OCI-LY1 (cell line): ENCODE data around the gene CEBPG.

ENCODE experiments used
- H2AFZ ChIP-seq: fragments of 200-600 bp; sonication (generic), shearing (Covaris generic); 2 replicates; pipeline ENCODE4 v1.6.0; 2014; ENCODE audit warnings: antibody characterized with exemption, mild to moderate bottlenecking, low read length
- H3F3A ChIP-seq: fragments of 200-600 bp; sonication (generic), shearing (Covaris generic); 2 replicates; pipeline ENCODE4 v1.6.0; 2014; ENCODE audit warnings: mild to moderate bottlenecking, antibody characterized with exemption, low read length, moderate library complexity; ENCODE audit not compliant: insufficient read depth
- H3K27ac ChIP-seq: fragments of 200-600 bp; sonication (generic); 2 replicates; pipeline ENCODE4 v1.5.1; 2014; ENCODE audit warnings: low read length, mixed run types, mild to moderate bottlenecking, low read depth; ENCODE audit not compliant: poor library complexity, severe bottlenecking
- H3K27me3 ChIP-seq: fragments of 200-600 bp; sonication (generic); 2 replicates; pipeline ENCODE4 v1.6.0; 2014; ENCODE audit warnings: antibody characterized with exemption, mild to moderate bottlenecking, low read length, moderate library complexity; ENCODE audit not compliant: insufficient read depth
- H3K36me3 ChIP-seq: fragments of 200-600 bp; sonication (generic); 2 replicates; pipeline ENCODE4 v1.6.1; 2014; ENCODE audit warnings: mild to moderate bottlenecking, antibody characterized with exemption, low read length, moderate library complexity, mixed read lengths; ENCODE audit not compliant: insufficient read depth
- H3K4me1 ChIP-seq: fragments of 200-600 bp; sonication (generic); 2 replicates; pipeline ENCODE4 v1.5.1; 2014; ENCODE audit warnings: mild to moderate bottlenecking, low read length, moderate library complexity; ENCODE audit not compliant: insufficient read depth, severe bottlenecking
- H3K4me2 ChIP-seq: fragments of 200-600 bp; sonication (generic), shearing (Covaris generic); 2 replicates; pipeline ENCODE4 v1.6.1; 2014; ENCODE audit warnings: low read length
- H3K4me3 ChIP-seq: fragments of 200-600 bp; sonication (generic); 2 replicates; pipeline ENCODE4 v1.5.1; 2014; ENCODE audit warnings: low read length, low read depth, mild to moderate bottlenecking, mixed read lengths; ENCODE audit not compliant: poor library complexity, severe bottlenecking
- H3K79me2 ChIP-seq: fragments of 200-600 bp; shearing (Covaris generic); 2 replicates; pipeline ENCODE4 v1.6.1; 2016; ENCODE audit warnings: mixed run types, low read length, mixed read lengths; ENCODE audit not compliant: insufficient read depth
- H3K9ac ChIP-seq: fragments of 200-600 bp; sonication (generic), shearing (Covaris generic); 2 replicates; pipeline ENCODE4 v1.6.1; 2014; ENCODE audit warnings: mild to moderate bottlenecking, low read length, mixed read lengths
- H3K9me2 ChIP-seq: fragments of 200-600 bp; sonication (generic), shearing (Covaris generic); 2 replicates; pipeline ENCODE4 v1.6.1; 2014; ENCODE audit warnings: low read depth, mild to moderate bottlenecking, low read length, mixed read lengths
- H3K9me3 ChIP-seq: fragments of 200-600 bp; shearing (Covaris generic); 2 replicates; pipeline ENCODE4 v1.6.1; 2014; ENCODE audit warnings: low read length, mixed read lengths
- H4K20me1 ChIP-seq: fragments of 200-600 bp; sonication (generic), shearing (Covaris generic); 2 replicates; pipeline ENCODE4 v1.6.0; 2016; ENCODE audit warnings: mild to moderate bottlenecking, low read length; ENCODE audit not compliant: insufficient read depth
- EZH2 ChIP-seq: fragments of 200-600 bp; sonication (generic), shearing (Covaris generic); IDR thresholded peaks from 2 replicates; pipeline ENCODE4 v1.8.0; 2017; ENCODE audit warnings: borderline replicate concordance, mixed run types, mild to moderate bottlenecking, antibody characterized with exemption, low read length, moderate library complexity, mixed read lengths
- TF ChIP-seq, protein P1 (sequence below): fragments of 200-600 bp; sonication (generic), shearing (Covaris generic); IDR thresholded peaks from 2 replicates; pipeline ENCODE4 v1.5.1; 2017; ENCODE audit warnings: mild to moderate bottlenecking, antibody characterized with exemption, low read length, moderate library complexity, mixed read lengths

Gene CEBPG

DNA sequence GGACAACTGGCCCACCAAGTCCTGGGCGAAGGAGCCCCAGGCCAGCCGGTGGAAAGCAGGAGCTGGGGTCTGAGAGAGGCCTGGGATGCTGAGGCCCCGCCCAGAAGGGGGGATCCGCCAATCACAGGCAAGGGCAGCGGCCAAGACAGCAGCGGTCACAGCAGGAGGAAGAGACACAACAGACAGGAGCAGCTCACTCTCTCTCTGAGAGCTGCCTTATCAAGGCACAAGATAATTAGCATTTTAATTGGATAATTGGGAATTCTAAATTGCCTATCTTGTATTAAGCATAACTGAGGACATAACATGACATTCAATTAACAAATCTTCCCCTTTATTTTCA is 46.2 kb downstream of the CEBPG start:
- H3K9ac ChIP-seq, result no peak overlapping the region
- TF ChIP-seq, protein P1, sequence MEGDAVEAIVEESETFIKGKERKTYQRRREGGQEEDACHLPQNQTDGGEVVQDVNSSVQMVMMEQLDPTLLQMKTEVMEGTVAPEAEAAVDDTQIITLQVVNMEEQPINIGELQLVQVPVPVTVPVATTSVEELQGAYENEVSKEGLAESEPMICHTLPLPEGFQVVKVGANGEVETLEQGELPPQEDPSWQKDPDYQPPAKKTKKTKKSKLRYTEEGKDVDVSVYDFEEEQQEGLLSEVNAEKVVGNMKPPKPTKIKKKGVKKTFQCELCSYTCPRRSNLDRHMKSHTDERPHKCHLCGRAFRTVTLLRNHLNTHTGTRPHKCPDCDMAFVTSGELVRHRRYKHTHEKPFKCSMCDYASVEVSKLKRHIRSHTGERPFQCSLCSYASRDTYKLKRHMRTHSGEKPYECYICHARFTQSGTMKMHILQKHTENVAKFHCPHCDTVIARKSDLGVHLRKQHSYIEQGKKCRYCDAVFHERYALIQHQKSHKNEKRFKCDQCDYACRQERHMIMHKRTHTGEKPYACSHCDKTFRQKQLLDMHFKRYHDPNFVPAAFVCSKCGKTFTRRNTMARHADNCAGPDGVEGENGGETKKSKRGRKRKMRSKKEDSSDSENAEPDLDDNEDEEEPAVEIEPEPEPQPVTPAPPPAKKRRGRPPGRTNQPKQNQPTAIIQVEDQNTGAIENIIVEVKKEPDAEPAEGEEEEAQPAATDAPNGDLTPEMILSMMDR, result no peak
- TF ChIP-seq EZH2, result no peak
- H4K20me1 ChIP-seq, result no peaks in the 10 kb centered on the region
- H3K9me3 ChIP-seq, result no peaks in the 10 kb centered on the region
- no peaks in the 10 kb centered on the region for H3K9me2 ChIP-seq
- H3K4me3 ChIP-seq, result no peak overlapping the region
- H3K27ac ChIP-seq, result no peak overlapping the region
- H3K27me3 ChIP-seq, result no peaks in the 10 kb centered on the region
- no peak overlapping the region for H3K4me2 ChIP-seq
- no peaks in the 10 kb centered on the region for H3K4me1 ChIP-seq
- H2AFZ ChIP-seq, result no peak overlapping the region
- no peaks in the 10 kb centered on the region for H3K79me2 ChIP-seq
- H3K36me3 ChIP-seq, result no peaks in the 10 kb centered on the region
- no peaks in the 10 kb centered on the region for H3F3A ChIP-seq

DNA sequence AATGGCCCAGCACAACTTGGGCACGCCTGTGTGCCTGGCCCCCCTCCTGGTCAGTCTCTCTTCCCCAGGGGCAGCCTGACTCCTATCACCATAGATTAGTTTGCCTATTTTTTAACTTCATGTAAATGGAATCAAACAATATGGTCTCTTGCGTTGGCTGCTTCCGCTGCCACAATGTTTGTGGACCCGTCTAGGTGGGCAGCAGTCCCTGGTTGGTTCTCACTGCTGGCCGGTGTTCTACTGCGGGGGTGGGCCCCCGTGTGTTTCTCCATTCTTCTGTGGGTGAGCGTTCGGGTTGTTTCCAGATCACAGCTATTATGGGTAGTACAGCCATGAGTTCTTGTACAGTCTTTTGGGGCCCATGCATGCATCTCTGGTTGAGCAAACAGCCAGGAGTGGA is 47.3 kb downstream of the CEBPG start:
- Histone ChIP-seq H3K4me3 (no peak overlapping the region), H3K36me3 (no peaks in the 10 kb centered on the region), H3K9ac (no peak overlapping the region), H3K27ac (no peak overlapping the region), H3K4me1 (no peaks in the 10 kb centered on the region), H4K20me1 (no peaks in the 10 kb centered on the region), H3K9me3 (no peaks in the 10 kb centered on the region), H3F3A (no peaks in the 10 kb centered on the region), H3K4me2 (no peak overlapping the region), H3K27me3 (no peaks in the 10 kb centered on the region), H2AFZ (no peak overlapping the region), H3K79me2 (no peaks in the 10 kb centered on the region), H3K9me2 (no peaks in the 10 kb centered on the region)
- TF ChIP-seq, protein P1, result no peak
- no peak for TF ChIP-seq EZH2

DNA sequence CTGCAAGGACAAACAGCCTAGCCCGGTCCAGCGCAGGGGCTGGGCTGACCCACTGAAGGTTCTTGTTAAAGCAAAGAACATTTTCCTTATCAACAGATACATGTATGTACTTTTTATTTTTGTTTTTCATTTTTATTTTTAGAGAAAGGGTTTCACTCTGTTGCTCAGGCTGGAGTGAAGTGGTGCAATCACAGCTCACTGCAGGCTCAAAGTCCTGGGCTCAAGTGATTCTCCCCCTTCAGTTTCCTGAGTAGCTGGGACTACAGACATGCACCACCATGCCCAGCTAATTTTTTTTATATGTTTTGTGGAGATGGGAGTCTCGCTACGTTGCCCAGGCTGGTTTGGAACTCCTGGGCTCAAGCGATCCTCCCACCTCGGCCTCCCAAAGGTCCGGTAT is 47.9 kb downstream of the CEBPG start:
- Histone ChIP-seq H3K27ac (no peak overlapping the region), H3K9me3 (no peaks in the 10 kb centered on the region), H3K4me2 (no peak overlapping the region), H3F3A (no peaks in the 10 kb centered on the region), H3K4me3 (no peak overlapping the region), H3K4me1 (no peaks in the 10 kb centered on the region), H2AFZ (no peak overlapping the region), H4K20me1 (no peaks in the 10 kb centered on the region), H3K9me2 (no peaks in the 10 kb centered on the region), H3K36me3 (no peaks in the 10 kb centered on the region), H3K27me3 (no peaks in the 10 kb centered on the region), H3K9ac (no peak overlapping the region), H3K79me2 (no peaks in the 10 kb centered on the region)
- no peak for TF ChIP-seq EZH2
- TF ChIP-seq, protein P1, result no peak
